Middle frontal gyrus (tissue), 1 donor: Measurements from ENCODE around the gene PLCH1.
"Not testable (repeated sequence)": the region's sequence is repeated elsewhere in the genome, so short reads cannot be mapped to it uniquely, and the experiment has no call there.

Experiments
- DNase-seq: peaks from one replicate; pipeline ENCODE4 v3.0.0-alpha.2; 2015; ENCODE audit warnings: low spot score; ENCODE audit errors: extremely low spot score

The PLCH1 gene

DNA sequence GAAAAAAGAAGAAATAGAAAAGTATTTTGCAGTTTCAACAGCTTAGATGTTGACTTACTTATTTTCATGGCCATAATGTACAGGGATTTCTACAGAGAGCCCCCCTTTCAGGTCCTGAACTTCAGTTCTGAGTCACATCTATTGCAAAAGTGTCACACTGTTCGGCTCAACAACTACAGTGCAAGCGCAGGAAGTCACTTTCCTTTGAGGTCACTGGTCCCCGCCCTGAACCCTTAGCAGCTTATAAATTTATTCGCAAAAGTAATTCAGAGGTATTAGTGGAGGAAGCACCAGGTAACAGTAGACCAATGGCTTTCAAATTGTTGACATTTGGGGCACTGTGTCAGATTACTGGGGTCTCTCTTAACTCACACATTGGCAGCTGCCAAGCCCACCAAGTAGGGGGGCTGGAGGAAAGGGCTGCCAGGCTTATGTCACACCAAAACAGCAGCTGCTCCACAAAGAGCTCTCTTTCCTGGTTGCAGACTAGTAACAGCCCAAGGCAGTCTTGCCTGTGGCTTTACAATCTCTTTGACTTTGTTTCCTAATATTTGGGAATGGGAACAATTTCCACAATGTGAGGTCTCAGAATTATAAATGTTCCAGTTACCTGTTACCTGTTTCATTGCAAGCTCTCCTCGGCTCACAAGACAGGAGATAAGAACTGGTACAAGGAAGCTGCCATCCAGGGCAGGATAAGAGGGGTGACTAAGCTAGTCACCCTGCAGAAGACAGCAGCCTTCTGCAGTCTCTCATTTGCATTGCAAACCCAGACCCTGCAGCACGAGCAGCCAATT, 321.1 kb downstream of the PLCH1 start:
- DNase-seq = no peak

DNA sequence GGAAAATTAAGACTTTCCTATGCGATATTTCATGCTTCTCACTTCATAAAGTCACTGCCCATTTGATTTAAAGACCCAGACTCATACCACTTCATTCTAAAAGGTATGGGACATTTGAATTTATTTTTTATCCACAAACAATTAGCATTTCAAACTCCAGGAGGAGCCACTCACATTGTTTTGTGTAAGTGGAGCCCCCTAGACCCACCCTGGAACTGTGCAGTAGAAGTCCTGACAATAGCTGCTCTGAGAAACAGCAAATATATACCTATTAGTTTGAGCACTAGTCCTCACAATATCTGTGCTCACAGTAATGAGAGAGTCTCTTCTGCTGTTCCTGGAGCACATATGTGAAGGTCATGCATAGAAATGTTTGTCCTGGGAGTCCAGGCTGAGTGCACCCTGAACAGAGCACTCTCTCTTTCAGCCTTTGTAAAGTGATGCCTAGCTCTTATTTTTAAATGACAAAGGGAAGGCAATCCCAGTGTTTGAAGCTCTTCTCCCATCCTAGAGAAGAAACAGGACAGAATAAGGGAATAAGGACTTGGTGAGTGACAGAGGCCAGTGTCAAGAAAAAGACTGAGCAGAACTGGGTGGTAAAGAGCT, 323.9 kb downstream of the PLCH1 start:
- no peak for DNase-seq

DNA sequence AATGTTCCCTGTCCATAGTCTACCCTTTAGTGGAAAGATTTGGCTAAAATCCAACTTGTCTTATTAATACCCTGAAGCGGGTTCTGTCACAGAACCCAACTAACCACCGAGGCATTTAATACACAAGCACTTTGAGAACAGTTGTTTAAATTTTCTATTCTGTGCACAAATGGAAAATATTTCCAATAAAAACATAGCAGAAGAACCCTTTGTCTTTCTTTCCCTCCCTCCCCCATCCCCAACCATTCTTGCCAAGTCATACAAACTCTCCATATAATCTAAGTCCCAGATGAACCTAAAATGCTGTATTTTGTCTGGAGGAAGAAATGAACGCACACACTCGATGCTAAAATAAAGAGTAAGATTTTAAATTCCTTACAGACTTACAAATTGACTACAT, 324.5 kb downstream of the PLCH1 start:
- no peak for DNase-seq

DNA sequence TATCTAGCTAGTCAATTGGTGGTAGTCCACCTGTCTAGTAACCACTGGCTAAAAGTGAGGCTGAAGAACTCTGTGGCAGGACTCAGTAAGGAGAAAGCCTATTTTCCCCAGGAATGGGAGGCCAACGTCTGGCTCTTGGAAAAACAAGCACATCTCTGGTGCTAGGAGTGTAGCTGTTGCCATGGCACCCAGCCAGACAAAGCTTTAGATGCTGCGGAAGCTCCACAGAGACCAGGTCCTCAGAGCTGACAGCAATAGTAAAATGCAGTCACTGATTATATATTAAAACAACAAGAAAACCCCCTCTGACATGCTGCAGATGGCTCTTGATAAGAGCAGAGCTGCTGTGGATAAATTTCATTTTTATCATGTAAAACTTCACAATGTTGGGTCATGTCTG, 326.5 kb downstream of the PLCH1 start:
- no peak for DNase-seq

DNA sequence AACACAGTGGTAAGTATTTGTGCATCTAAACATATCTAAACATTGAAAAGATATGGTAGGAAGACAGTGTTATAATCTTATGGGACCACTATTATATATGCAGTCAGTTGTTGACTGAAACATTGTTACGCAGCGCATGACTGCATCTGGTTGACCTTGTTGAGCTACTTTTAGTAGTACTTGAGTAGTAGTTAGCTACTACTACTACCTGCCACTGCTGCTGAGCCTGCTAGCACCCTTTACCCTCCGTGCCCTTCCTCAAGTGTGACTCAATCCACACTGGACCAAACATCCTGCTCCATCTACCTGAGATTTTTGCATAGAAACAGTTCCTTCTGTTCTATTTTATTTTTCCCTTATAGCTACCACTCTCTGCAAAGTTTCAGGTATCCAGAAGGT, 327.8 kb downstream of the PLCH1 start:
- DNase-seq = no peak

DNA sequence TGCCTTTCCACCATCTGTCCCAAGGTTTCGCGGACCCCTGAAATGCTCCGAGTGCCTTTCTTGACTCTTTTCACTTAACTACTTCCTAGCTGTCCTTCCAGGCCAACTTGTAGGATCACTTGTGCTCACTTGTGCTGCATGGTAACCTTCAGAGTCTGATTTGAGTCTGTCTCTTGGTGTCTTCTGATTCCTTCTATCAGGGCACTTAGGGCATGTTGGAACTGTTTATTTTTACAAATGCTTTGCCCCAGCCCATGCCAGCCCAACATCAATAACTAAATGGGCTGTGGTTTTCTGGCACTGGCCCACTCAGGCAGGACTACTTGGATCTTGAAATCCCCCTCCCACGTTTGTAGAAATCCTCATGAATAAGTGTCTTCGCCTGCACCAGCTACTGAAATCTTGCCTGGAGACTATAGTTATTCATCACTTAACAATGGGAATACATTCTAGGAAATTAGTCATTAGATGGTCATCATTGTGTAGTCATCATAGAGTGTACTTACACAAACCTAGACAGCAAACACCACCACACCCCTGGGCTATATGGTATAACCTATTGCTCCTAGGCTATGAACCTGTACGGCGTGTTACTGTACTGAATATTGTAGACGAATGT, 328.3 kb downstream of the PLCH1 start:
- no peak for DNase-seq

DNA sequence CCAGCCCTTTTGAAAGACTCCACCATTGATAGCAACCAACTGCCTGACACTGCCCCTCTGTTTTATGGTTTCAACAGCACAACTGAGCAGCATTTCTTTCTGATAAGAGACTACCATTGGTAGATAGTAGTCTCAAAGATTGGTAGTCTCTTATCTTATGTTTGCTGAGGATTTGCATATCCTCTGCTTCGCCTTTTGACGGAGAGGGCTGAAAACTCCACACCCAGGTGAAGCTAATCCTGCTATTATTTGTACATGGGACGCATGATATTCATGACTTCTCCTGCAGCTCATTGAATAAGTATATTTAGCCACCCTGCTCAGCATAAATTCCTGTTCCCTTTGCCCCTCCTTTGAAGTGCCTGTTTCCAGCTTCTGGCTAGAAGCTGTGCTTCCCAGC, 332.0 kb downstream of the PLCH1 start:
- DNase-seq = no peak

DNA sequence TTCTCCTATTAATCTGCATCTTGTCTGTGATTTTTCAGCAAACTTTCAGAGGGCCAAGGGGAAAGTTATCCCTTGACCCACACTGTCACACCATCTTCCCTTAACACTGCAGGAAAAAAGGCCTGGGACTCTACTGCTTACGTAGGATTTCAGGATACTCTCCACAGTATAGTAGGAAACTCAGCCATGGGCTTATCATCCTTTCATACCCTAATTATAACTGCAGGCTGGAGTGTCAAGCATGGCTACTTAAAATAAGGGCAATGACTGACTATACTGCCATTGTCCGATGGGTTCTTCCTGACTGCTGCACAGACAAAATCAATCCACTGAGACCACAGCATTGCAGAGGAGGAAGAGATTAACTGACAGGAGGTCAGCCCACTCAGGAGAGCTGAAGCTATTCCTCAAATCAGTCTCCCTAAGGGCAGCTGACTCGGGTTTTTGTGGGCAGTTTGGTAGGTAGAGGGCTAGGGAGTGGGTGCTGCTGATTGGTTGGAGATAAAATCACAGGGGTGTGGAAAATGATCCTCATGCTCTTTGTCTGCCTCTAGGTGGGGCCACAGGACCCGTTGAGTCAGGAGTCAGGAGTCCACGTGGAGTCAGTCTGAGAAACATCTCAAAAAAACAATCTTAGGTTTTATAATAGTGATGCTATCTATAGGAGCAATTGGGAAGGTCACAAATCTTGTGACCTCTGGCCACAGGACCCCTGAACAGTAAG, 333.2 kb downstream of the PLCH1 start:
- DNase-seq = no peak

DNA sequence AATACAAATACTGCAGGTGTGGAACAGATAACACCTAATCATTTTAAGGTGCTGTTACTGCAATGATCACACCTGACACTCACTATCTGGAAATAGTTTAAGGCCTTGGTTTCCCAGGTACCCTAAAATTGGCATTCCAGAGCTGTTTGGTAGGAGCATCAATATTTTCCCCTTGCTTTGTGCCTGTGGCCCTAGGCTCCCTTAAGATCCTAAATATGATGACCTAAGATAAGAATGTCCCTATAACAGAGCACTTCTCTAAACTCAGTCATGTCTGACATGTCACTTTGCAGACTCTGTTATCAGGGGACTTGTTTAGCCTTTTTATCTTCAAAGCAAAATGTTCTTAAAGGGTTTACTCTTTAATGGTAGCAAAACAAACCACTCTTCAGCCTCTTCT, 335.5 kb downstream of the PLCH1 start:
- DNase-seq = no peak

DNA sequence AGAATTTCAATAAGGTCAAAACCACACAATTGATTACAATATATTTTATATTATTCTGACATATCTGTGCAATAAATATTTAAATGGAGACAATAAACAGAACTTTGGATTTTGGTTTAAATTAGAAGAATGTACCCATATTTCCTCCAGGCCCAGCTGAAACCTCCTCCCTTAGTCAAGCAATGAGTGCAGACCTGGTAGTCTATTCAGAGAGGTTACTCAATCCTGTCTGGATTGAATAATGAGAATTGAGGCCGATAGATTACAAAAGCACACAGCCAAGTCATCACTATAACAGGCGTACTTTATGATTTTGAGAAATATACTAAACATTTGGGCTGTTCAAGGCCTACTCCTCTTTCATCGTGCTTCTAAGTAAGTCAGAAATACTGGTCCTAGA, 336.9 kb downstream of the PLCH1 start:
- DNase-seq = no peak

DNA sequence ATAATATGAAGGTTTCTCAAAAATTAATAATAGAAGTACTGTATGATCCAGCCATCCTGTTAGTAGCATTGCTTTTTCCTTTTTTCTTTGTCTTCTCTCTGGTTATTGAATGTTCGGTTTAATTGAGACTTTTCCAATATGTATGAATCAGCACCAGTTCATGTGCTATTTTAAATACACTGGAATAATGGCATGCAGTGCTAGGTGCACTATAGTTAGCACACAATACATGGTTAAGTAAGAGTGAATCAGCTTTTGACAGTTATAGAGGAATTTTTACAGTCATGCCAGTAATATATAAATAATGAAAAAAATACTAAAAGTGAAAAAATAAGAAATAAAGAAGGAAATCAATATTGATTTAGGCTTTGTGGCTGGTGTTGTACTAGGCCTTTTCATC, 337.5 kb downstream of the PLCH1 start:
- DNase-seq = no peak

DNA sequence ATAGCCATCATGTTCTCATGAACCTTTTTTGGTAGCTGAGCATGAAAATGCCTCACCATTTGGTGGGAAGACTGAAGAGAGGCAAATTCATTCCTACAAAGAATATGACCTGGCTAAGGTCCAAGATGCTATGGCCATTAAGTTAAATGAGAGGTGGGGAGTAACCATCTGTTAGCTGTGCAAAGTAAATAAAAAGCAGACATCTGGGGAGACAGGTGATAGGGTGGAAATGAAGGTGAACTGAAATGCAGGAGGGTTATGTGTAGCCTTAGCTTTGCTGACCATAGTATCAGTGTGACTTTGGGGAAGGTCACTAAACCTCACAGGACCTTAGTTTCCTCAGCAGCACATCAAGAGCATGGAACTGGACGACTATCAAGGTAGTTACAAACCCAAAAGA, 340.4 kb downstream of the PLCH1 start:
- no peak for DNase-seq

DNA sequence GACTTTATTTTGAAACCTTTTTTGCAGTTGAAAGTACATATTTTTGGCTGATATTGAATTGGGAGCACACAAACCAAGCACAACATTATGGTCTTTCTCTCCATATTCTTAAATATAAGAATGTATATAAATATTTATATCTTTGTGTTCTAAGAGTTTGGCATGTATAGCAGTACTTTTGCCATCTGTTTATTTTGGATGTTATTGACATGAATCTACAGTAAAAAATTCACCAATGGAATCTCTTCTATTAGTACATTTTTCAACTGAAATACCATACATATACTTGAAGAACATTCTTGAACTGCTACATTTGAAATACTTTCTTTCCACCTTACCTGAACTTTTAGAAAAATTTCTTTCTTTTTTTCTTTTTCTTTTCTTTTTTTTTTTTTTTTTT, 342.2 kb downstream of the PLCH1 start:
- no peak for DNase-seq

DNA sequence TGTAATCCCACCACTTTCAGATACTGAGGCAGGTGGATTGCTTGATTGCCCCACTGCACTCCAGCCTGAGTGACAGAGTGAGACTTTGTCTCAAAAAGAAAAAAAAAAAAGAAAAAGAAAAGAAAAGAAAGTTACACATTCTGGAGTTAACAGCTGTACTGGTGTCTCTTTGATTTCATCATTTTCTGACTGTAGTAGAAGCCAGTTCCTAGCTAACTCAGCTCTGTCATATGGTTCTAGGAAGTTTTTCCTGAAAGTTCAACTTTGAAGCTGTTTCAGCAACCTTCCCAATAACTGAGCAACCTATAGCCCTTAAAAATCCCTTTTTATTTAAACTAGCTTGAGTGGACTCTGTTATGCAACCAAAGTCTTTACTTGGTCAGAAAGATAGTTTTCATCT, 346.8 kb downstream of the PLCH1 start:
- no peak for DNase-seq

DNA sequence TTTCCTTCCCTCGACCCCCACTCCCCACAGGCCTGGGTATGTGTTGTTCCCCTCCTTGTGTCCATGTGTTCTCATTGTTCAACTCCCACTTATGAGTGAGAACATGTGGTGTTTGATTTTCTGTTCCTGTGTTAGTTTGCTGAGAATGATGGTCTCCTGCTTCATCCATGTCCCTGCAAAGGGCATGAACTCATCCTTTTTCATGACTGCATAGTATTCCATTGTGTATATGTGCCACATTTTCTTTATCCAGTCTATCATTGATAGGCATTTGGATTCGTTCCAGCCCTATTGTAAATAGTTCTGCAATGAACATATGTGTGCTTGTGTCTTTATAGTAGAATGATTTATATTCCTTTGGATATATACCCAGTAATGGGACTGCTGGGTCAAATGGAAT, 350.0 kb downstream of the PLCH1 start:
- not testable (repeated sequence) for DNase-seq

DNA sequence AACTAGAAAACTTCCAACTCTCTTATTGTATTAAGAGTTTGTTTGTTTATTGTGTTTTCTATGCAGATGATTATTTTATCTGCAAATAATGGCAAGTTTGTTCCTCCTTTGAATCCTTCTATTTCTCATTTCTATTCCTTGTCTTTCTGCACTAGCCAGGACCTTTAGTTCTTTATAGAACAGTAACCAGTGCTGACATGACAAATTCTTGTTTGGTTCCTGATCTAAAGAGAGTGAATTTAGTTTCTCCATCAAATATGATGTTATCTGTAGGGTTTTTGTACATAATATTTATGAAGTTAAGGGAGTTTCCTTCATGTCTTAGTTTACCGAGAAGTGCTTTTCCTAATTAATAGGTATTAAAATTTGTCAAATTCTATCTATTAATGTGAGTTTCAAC, 350.6 kb downstream of the PLCH1 start:
- no peak for DNase-seq

DNA sequence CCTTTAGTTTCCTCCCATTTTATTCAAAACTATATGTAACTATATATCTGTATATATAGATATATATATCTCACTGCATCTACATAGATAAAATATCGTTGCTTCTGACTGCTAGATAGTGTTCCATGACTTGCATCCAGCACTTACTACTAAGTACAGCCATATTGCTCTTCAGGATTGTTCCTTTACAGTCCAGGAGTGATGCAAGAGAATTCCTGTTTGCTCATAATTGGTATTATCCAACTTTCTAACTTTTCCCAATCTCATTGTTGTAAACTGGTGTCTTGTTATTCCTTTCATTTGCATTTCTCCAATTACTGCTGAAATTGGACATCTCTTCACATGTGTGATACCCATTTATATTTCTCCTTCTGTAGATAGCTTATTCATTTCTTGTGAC, 351.6 kb downstream of the PLCH1 start:
- no peak for DNase-seq

DNA sequence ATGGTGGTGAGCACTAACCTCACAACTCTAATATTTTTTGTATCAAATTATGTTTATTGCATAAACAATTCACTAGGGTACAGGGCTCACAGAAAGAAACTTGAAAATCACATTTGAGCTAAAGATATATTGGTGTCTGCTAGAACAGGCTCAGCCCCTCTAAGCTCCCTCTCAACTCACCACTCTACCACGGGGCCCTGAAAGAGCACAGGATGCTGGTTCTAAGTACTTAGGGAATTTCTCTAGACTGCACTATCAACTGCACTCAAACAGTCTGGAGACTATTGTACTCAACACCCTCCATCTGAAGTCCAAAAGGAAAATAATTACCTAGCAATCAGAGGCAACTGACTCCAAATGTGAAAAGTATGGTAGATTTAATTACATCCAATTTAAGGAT, 352.7 kb downstream of the PLCH1 start:
- no peak for DNase-seq

DNA sequence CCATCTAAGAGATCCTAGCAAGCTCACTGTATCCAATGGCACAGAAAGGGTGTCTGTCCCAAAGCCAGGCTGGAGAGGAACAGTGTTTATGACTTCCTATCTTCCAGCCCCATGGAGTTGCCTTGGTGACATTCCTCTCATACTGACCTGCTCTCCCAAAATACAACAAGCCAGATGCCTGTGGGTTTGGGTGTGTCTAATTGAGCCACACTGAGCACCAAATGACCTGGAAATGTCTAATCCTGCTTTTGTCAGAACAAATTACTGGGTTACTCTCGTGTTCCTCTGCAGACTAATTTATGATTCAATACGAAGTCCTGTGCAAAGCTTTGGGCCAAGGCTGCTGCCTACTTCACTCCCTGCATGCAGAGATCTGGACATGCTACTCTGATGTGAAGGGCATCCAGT, 353.3 kb downstream of the PLCH1 start:
- no peak for DNase-seq

DNA sequence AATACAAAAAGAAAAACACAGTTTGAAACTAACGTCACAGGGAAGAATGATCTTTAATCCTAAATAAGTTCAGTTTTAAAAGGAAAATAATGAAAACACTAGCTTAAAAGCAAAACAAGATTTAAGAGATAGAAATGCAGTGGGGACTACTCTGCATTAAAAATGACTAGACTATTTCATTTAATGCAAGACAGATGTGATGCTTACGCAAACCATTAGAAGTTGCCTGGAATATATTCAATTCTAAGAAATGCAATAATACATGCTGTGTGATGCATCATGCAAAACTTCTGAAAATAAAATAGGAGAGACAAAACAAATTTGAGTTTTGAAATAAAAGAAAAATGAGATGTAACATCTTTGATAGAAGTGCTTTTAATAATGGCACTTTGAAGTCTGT, 353.8 kb downstream of the PLCH1 start:
- DNase-seq = no peak

DNA sequence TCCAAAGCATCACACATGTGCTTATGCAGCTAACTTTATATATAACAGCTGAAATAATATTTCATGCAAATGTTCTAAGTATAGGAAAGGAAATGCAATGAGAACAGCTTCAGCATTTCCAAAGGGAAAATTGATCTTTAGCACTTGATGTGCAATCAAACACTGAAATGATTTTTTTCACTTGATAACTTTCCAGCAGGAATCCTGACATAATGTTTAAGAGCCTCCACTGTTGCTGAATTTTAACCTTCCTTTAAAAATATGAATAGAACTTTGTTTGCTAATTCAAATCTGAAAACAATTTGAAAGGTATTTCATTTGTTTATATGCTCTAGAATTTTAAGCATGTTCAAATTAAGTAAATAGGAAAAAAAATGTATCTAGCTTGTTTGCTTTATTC, 354.5 kb downstream of the PLCH1 start:
- no peak for DNase-seq

DNA sequence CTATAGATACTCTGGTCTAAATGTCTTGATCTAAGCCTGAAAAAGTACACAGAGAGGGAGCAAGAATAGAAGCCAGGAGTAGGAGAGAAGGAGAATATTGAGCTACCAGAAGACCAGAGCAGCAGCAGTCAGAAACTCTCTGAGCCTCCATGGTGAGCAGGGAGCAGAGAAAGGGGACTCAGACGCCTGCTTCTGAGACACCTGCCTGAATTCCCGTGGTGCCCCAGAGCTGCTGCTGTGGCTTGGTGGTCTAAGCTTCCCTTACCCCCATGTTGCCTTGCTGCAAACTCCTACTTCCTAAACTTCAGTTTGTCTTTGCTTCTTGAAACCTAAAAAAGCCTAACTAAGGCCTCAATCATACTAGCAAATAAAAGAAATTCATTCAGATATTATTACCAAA, 356.5 kb downstream of the PLCH1 start:
- no peak for DNase-seq
